ENCODE measurements around the gene SERPINI2. TPM values are rescaled to one million over a fixed set of nuclear protein-coding genes. Genes with fewer than 3 reads are reported as not detected.
"Not testable (repeated sequence)": the region's sequence is repeated elsewhere in the genome, so short reads cannot be mapped to it uniquely, and the experiment has no call there.

Gene SERPINI2
- total RNA-seq, 3 donors from 2014 or later: 1.6 TPM; not detected in 2

DNA sequence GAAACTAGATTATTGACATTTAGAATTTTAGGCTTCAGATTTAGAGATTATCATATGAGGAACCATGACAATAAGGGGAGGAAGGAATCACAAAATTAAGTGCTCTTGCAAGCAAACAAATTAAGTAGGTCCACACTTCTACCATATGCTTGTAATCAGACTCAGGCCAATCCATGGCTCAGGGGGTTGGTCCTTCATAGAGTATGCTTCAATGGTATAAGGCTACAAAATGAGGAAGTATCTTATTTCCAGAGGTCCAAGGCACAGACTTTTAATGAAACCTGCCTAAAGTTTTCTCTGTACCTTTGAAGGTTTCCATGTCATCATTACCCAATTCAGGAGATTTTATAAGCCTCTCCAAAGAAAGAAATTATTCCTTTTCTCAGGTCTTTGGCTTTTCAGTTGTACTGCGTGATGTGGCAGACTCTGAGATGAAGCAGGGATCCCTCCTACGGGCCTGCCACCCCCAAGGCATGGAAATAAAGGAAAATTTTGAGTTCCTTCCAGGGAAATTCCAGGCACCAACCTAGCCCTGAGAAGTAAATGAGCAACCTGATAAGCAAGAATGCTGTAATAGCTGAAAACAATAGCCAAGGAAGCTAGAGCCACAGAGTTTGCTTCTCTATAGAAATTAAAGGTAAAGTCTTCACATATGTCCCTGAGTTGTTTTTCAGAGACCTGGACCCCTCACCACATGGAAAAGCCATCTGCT is 36.3 kb downstream of the SERPINI2 start:
- TF ChIP-seq POLR2AphosphoS5 (IDR thresholded peaks at IDR 0.05): no peak
- TF ChIP-seq POLR2A (IDR thresholded peaks at IDR 0.05): no peak
- TF ChIP-seq, protein P1, sequence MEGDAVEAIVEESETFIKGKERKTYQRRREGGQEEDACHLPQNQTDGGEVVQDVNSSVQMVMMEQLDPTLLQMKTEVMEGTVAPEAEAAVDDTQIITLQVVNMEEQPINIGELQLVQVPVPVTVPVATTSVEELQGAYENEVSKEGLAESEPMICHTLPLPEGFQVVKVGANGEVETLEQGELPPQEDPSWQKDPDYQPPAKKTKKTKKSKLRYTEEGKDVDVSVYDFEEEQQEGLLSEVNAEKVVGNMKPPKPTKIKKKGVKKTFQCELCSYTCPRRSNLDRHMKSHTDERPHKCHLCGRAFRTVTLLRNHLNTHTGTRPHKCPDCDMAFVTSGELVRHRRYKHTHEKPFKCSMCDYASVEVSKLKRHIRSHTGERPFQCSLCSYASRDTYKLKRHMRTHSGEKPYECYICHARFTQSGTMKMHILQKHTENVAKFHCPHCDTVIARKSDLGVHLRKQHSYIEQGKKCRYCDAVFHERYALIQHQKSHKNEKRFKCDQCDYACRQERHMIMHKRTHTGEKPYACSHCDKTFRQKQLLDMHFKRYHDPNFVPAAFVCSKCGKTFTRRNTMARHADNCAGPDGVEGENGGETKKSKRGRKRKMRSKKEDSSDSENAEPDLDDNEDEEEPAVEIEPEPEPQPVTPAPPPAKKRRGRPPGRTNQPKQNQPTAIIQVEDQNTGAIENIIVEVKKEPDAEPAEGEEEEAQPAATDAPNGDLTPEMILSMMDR (IDR thresholded peaks at IDR 0.05): no peak

DNA sequence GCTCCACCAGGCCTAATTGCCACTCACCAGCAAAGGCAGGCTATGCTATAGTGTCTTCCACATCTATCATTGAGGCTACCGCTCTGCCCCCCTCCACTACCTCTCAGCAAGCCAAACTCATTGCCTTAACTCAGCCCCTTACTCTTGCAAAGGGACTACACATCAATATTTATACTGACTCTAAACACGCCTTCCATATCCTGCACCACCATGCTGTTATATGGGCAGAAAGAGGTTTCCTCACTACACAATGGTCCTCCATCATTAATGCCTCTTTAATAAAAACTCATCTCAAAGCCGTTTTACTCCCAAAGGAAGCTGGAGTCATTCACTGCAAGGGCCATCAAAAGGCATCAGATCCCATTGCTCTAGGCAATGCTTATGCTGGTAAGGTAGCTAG is 46.9 kb downstream of the SERPINI2 start:
- H3K27me3 ChIP-seq; DNase-seq (ENCODE audit: low spot score in 2 of 2); intact Hi-C loops (cut with DNase I; ENCODE audit: low total_unique reads); H3K4me1 ChIP-seq; H3K27ac ChIP-seq; H3K36me3 ChIP-seq; H3K4me3 ChIP-seq: not testable (repeated sequence)
- peaks cover 0 to 18% of the 10 kb centered on the region in 2 donors for H3K9me3 ChIP-seq

More for the DNA sequence above, 36.3 kb downstream of the SERPINI2 start:
- peaks cover 0 to 8% of the 10 kb centered on the region in 2 donors for H3K9me3 ChIP-seq
- no peaks in the 10 kb centered on the region for H3K4me1 ChIP-seq
- no peak for DNase-seq (ENCODE audit: low spot score in 2 of 2)
- H3K27me3 ChIP-seq: no peaks in the 10 kb centered on the region
- no peaks in the 10 kb centered on the region for H3K36me3 ChIP-seq
- no peak overlapping the region for H3K27ac ChIP-seq
- H3K4me3 ChIP-seq: no peak overlapping the region
- intact Hi-C loops (cut with DNase I; ENCODE audit: low total_unique reads): no loop called here

DNA sequence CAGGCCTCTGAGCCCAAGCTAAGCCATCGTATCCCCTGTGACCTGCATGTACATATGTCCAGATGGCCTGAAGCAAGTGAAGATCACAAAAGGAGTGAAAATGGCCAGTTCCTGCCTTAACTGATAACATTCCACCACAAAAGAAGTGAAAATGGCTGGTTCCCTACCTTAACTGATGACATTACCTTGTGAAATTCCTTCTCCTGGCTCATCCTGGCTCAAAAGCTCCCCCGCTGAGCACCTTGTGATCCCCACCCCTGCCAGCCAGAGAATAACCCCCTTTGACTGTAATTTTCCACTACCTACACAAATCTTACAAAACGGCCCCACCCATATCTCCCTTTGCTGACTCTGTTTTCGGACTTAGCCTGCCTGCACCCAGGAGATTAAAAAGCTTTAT is 51.4 kb downstream of the SERPINI2 start:
- H3K27me3 ChIP-seq; H3K27ac ChIP-seq; H3K36me3 ChIP-seq; H3K4me3 ChIP-seq; DNase-seq (ENCODE audit: low spot score in 2 of 2); H3K4me1 ChIP-seq; intact Hi-C loops (cut with DNase I; ENCODE audit: low total_unique reads): not testable (repeated sequence)
- H3K9me3 ChIP-seq: peaks cover 0 to 13% of the 10 kb centered on the region in 2 donors

DNA sequence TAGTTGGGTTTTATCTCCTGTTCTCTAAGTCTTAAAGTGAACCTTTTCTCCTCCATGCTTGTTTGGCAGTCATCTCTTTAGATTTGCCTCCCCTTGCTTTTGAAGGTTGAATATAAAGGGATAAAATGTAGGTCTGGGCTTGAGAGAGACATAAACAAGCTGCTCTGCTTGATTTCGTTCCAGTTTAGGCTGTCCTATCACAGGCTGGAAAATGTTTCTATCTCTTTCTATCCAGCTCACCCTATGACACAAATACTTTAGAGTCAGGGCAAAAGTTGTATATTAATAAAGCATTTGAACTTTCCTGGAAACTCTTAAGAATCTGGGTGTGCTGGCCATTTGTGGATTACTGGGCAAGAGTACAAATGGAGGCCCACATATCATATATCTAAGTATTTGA is 64.2 kb downstream of the SERPINI2 start:
- no peaks in the 10 kb centered on the region for H3K4me1 ChIP-seq
- no peak overlapping the region for H3K27ac ChIP-seq
- TF ChIP-seq POLR2A (IDR thresholded peaks at IDR 0.05): no peak
- no peak for TF ChIP-seq POLR2AphosphoS5 (IDR thresholded peaks at IDR 0.05)
- TF ChIP-seq, protein P1 (IDR thresholded peaks at IDR 0.05): no peak
- intact Hi-C loops (cut with DNase I; ENCODE audit: low total_unique reads): loop anchor here (5.0 kb wide), 1 partner anchor 288 kb away; no protein-coding TSS in a partner anchor
- no peak overlapping the region for H3K4me3 ChIP-seq
- no peaks in the 10 kb centered on the region for H3K9me3 ChIP-seq
- H3K27me3 ChIP-seq: no peaks in the 10 kb centered on the region
- DNase-seq (ENCODE audit: low spot score in 2 of 2): no peak
- H3K36me3 ChIP-seq: no peaks in the 10 kb centered on the region

DNA sequence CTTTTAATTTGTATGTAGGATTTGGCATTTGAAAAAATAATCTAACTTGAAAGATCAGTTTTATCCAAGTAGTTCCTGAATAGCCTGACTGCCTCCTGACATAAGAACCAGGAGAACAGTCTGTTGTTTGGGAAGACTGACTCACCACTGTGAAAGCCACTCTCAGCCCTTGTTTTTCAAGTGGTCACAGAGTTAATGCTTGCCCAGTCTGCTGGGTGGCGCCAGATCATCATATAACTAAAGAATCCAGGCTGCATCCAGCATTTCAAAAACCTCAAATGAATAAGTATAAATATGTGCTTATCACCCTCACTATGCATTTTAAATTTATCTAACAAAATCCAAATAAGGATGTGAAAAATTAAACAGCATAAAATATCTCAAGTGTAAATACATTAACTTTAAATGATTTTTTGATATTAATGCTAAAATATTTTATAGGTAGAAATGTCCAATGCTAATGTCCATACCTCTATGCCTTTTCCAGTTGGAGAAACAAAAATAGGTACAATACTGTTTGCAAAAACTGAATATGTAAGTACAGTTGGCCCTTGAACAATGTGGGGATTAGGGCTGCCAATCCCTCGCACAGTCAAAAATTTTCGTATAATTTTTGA is 66.9 kb downstream of the SERPINI2 start:
- DNase-seq (ENCODE audit: low spot score in 2 of 2): no peak
- H3K36me3 ChIP-seq: no peaks in the 10 kb centered on the region
- TF ChIP-seq, protein P1 (IDR thresholded peaks at IDR 0.05): no peak
- no peak for TF ChIP-seq POLR2AphosphoS5 (IDR thresholded peaks at IDR 0.05)
- no peak for TF ChIP-seq POLR2A (IDR thresholded peaks at IDR 0.05)
- no peaks in the 10 kb centered on the region for H3K9me3 ChIP-seq
- H3K27me3 ChIP-seq: no peaks in the 10 kb centered on the region
- intact Hi-C loops (cut with DNase I; ENCODE audit: low total_unique reads): no loop called here
- no peak overlapping the region for H3K4me3 ChIP-seq
- no peaks in the 10 kb centered on the region for H3K4me1 ChIP-seq
- H3K27ac ChIP-seq: no peak overlapping the region

- intact Hi-C loops (cut with DNase I; ENCODE audit: low total_unique reads): no loop called here
- H3K36me3 ChIP-seq: no peaks in the 10 kb centered on the region
- no peak overlapping the region for H3K27ac ChIP-seq
- no peaks in the 10 kb centered on the region for H3K4me1 ChIP-seq
- H3K27me3 ChIP-seq: no peaks in the 10 kb centered on the region
- no peaks in the 10 kb centered on the region for H3K9me3 ChIP-seq
- DNase-seq (ENCODE audit: low spot score in 2 of 2): no peak
- TF ChIP-seq, protein P1 (IDR thresholded peaks at IDR 0.05): no peak
- TF ChIP-seq POLR2AphosphoS5 (IDR thresholded peaks at IDR 0.05): no peak
- TF ChIP-seq POLR2A (IDR thresholded peaks at IDR 0.05): no peak
- H3K4me3 ChIP-seq: no peak overlapping the region
These were observed 76.0 kb downstream of the SERPINI2 start for GRCh38 chr3:167397826-167398225.

Data from breast epithelium (tissue), 4 donors.